Measurements from ENCODE around the gene TULP4. TPM values are rescaled to one million over a fixed set of nuclear protein-coding genes. Genes with fewer than 3 reads are reported as not detected.

TULP4 gene
- total and polyA plus RNA-seq, 2 of the 8 experiments (the other 6 are each of a cell fraction or from before 2014, with no cell fraction given), result 7.7 to 51.6 TPM

DNA sequence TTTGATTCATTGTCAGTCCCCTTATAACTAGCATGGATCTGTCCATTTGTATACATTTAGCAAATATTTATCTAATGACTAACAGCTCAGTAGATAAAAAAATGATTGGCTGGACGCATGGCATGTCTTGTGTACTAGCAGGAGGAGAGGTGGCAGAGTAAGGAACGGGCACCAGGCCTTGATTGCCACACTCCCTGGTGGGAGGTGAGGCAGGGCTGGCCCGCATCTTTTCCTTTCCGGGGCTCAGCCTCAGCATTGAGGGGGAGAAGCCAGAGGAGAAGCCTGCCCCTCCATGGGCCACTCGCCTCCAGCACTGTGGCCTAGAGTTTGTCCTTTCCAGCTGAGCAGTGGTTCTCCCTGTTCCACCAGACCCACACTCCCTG, 162.7 kb downstream of the TULP4 start (continued):
- no peak for TF ChIP-seq CHD7 (IDR thresholded peaks at IDR 0.05; ENCODE audit: insufficient replicate concordance, low read length)
- TF ChIP-seq RFX5 (IDR thresholded peaks at IDR 0.05; ENCODE audit: borderline replicate concordance, low read depth, low read length), result no peak
- TF ChIP-seq, protein P1, sequence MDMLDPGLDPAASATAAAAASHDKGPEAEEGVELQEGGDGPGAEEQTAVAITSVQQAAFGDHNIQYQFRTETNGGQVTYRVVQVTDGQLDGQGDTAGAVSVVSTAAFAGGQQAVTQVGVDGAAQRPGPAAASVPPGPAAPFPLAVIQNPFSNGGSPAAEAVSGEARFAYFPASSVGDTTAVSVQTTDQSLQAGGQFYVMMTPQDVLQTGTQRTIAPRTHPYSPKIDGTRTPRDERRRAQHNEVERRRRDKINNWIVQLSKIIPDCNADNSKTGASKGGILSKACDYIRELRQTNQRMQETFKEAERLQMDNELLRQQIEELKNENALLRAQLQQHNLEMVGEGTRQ (IDR thresholded peaks at IDR 0.05; ENCODE audit: low read length), result no peak
- no peak for TF ChIP-seq CHD2 (IDR thresholded peaks at IDR 0.05; ENCODE audit: low read length)
- TF ChIP-seq JUND (IDR thresholded peaks at IDR 0.05; ENCODE audit: low read length), result no peak
- TF ChIP-seq GTF2F1 (IDR thresholded peaks at IDR 0.05; ENCODE audit: borderline replicate concordance, low read depth, low read length), result no peak
- TF ChIP-seq, protein P2, sequence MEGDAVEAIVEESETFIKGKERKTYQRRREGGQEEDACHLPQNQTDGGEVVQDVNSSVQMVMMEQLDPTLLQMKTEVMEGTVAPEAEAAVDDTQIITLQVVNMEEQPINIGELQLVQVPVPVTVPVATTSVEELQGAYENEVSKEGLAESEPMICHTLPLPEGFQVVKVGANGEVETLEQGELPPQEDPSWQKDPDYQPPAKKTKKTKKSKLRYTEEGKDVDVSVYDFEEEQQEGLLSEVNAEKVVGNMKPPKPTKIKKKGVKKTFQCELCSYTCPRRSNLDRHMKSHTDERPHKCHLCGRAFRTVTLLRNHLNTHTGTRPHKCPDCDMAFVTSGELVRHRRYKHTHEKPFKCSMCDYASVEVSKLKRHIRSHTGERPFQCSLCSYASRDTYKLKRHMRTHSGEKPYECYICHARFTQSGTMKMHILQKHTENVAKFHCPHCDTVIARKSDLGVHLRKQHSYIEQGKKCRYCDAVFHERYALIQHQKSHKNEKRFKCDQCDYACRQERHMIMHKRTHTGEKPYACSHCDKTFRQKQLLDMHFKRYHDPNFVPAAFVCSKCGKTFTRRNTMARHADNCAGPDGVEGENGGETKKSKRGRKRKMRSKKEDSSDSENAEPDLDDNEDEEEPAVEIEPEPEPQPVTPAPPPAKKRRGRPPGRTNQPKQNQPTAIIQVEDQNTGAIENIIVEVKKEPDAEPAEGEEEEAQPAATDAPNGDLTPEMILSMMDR (IDR thresholded peaks at IDR 0.05; ENCODE audit: control extremely low read depth in 1 of 3, insufficient read depth in 1 of 3, low read depth in 1 of 3, low read length in 3 of 3), result no peak
- TF ChIP-seq YY1 (IDR thresholded peaks at IDR 0.05; ENCODE audit: low read depth, low read length), result no peak
- TF ChIP-seq CHD1 (IDR thresholded peaks at IDR 0.05; ENCODE audit: low read depth, low read length), result no peak
